ENCODE results near the gene CNOT6L. TPM values are rescaled to one million over a fixed set of nuclear protein-coding genes. Genes with fewer than 3 reads are reported as not detected.
"Not testable (repeated sequence)": the region's sequence is repeated elsewhere in the genome, so short reads cannot be mapped to it uniquely, and the experiment has no call there.

The CNOT6L gene
- total RNA-seq: 10 to 100 TPM; 32.4 to 56.6 TPM

GRCh38 chr4:77818602-77819403 lies at the start of gene CNOT6L:
Gene CNOT6L (minus strand): TSS chr4:77819368. CDS start chr4:77819308, 60 bp downstream.
- peak within 1 kb of the TSS; percentile 96 for H3K9ac ChIP-seq (ENCODE audit: low read depth in 2 of 2, low read length in 2 of 2)
- no peak for TF ChIP-seq CTCF (IDR thresholded peaks at IDR 0.05)
- H3K9me3 ChIP-seq: no peaks in the 10 kb centered on the region
- peak within 1 kb of the TSS; percentile 90 for H3K4me3 ChIP-seq
- no peaks in the 10 kb centered on the region for H3K27me3 ChIP-seq
- intact Hi-C loops (cut with DNase I): no loop called here
- DNase-seq: peak; percentile 64
- H3K36me3 ChIP-seq: no peaks in the 10 kb centered on the region
- peak within 1 kb of the TSS; percentile 100 for H3K27ac ChIP-seq
- H3K4me1 ChIP-seq: no peaks in the 10 kb centered on the region

GRCh38 chr4:77865259-77865658 lies 46.1 kb upstream of the CNOT6L start:
- no peak for TF ChIP-seq CTCF (IDR thresholded peaks at IDR 0.05)
- Histone ChIP-seq H3K4me1 (no peaks in the 10 kb centered on the region), H3K4me3 (no peak overlapping the region), H3K36me3 (no peaks in the 10 kb centered on the region), H3K9ac (ENCODE audit: low read depth in 2 of 2, low read length in 2 of 2) (no peak overlapping the region), H3K27me3 (no peaks in the 10 kb centered on the region), H3K9me3 (no peaks in the 10 kb centered on the region), H3K27ac (no peak overlapping the region)
- DNase-seq: no peak
- intact Hi-C loops (cut with DNase I): no loop called here

GRCh38 chr4:77863341-77863740 lies 44.2 kb upstream of the CNOT6L start:
- Histone ChIP-seq H3K9ac (ENCODE audit: low read depth in 2 of 2, low read length in 2 of 2) (peak overlapping the region; percentile 57 to 88), H3K4me3 (peak overlapping the region; percentile 79), H3K27ac (peak overlapping the region; percentile 96)
- DNase-seq: peak; percentile 22
- H3K9me3 ChIP-seq, H3K36me3 ChIP-seq, H3K27me3 ChIP-seq, H3K4me1 ChIP-seq: not testable (repeated sequence)
- intact Hi-C loops (cut with DNase I): loop anchor here (5.0 kb wide), 1 partner anchor 41 kb away; no protein-coding TSS in a partner anchor

- peak; percentile 92 for DNase-seq
- Histone ChIP-seq H3K36me3 (no peaks in the 10 kb centered on the region), H3K27me3 (no peaks in the 10 kb centered on the region), H3K27ac (peak within 1 kb of the TSS; percentile 96), H3K4me1 (no peaks in the 10 kb centered on the region), H3K4me3 (peak within 1 kb of the TSS; percentile 79), H3K9ac (ENCODE audit: low read depth in 2 of 2, low read length in 2 of 2) (peak within 1 kb of the TSS; percentile 64 to 88), H3K9me3 (no peaks in the 10 kb centered on the region)
- intact Hi-C loops (cut with DNase I): loop anchor here (5.0 kb wide), 1 partner anchor 40 kb away; no protein-coding TSS in a partner anchor
- no peak for TF ChIP-seq CTCF (IDR thresholded peaks at IDR 0.05)
These were observed 43.5 kb upstream of the CNOT6L start, which contains the start of gene MRPL1 for GRCh38 chr4:77862478-77863216. Gene MRPL1 (plus strand): TSS chr4:77862830. CDS start chr4:77862849, 19 bp downstream.

- Histone ChIP-seq H3K27me3 (no peaks in the 10 kb centered on the region), H3K9ac (ENCODE audit: low read depth in 2 of 2, low read length in 2 of 2) (peak overlapping the region in 1 of 2 donors; percentile 88), H3K36me3 (no peaks in the 10 kb centered on the region), H3K9me3 (no peaks in the 10 kb centered on the region), H3K4me1 (no peaks in the 10 kb centered on the region), H3K4me3 (no peak overlapping the region), H3K27ac (peak overlapping the region; percentile 96)
- intact Hi-C loops (cut with DNase I): loop anchor here (5.0 kb wide), 1 partner anchor 39 kb away; no protein-coding TSS in a partner anchor
- no peak for TF ChIP-seq CTCF (IDR thresholded peaks at IDR 0.05)
- no peak for DNase-seq
These were observed 42.3 kb upstream of the CNOT6L start for GRCh38 chr4:77861495-77861894.

All from colonic mucosa (tissue), 4 donors.